Measurements from ENCODE around the gene SSBP4.
A peak's percentile ranks its signal among the peaks of the same experiment; 100 is the strongest.

SSBP4 gene

DNA sequence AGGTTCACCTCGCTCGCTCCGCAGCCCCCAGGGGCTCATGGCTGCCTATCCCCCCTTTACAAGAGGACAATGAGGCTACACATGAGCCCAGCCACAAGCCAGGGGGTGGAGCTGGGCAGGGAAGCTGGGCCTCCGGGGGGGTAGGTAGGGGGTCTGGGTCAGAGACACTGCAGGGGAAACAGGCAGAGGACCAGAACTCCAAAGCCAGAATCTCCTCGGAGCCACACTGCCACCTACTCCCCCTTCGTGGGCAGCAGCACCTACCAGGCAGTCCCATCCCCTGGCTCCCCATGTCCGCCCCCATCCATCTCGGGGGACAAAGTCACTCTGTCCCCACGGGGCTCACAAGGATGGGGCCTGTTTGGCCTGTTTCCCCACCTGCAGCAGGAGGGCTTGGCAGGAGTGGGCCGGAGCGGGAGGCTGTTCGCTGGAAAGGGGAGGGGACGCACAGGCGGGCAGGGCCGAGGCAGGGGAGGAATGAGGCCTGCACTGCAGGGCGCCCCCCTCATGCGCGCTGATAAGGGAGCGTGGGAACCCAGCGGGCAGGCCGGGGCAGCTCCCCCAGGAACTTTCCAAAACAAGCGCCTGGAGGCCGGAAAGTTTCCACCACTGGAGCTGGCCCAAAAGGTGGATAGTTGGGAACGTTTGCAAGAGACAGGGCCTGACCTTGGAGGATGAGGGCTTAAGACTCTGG, 19.3 kb downstream of the SSBP4 start:
- Histone ChIP-seq H3K4me3 (ENCODE audit: low read depth, low read length) (peak overlapping the region; percentile 71), H3K27ac (peak overlapping the region; percentile 71)

DNA sequence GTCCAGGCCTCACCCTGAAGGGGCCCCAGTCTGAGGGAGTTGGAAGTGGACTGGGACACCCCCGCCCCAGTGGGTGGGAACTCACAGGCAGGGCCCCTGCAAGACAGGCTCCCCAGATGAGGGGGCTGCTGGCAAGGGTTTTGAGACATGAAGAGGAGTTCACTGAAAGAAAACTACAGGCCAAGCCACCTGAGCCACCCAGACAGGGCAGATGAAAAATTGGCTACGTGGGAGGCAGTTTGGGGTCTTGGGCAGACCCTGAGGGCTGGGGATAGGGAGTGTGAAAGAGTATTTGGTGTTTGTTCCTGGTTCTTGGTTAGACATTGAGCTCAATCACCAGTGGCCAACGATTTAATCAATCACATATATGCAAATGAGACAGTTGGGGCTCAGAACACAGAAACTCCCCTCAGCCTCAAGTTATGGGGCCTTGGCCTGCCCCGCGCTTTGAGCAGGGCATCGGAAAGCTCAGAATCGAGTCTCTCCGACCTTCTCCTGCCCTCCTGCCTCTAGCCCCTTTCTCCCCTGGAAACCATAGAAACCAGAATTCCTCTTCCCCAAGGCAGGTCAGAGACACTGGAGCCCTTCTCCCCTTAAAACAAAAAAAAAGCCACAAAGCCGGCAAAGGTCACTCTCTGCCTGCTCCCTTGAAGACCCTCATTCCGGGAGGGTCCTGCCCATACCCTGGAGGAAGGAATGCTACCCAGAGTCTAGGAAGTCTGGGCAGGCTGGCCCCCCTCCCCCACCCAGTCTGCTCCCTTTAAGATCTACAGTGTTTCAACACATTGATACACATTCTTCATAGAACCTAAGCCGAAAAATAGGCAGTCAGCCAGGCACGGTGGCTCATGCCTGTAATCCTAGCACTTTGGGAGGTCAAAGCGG, 20.1 kb downstream of the SSBP4 start:
- Histone ChIP-seq H3K79me2 (peaks cover 5% of the 10 kb centered on the region), H2AFZ (peak overlapping the region; percentile 81), H3K4me3 (ENCODE audit: low read depth, low read length) (no peak overlapping the region), H3K9me3 (ENCODE audit: control insufficient read depth, low read length) (no peaks in the 10 kb centered on the region), H3K27ac (peak overlapping the region; percentile 71), H3K9ac (no peak overlapping the region), H3K4me2 (ENCODE audit: low read length) (no peak overlapping the region), H3K36me3 (ENCODE audit: control insufficient read depth, insufficient read depth, low read length) (no peaks in the 10 kb centered on the region), H3K27me3 (ENCODE audit: control insufficient read depth, insufficient read depth, low read length) (no peaks in the 10 kb centered on the region), H3K4me1 (peaks cover 14% of the 10 kb centered on the region)
- TF ChIP-seq, protein P1, sequence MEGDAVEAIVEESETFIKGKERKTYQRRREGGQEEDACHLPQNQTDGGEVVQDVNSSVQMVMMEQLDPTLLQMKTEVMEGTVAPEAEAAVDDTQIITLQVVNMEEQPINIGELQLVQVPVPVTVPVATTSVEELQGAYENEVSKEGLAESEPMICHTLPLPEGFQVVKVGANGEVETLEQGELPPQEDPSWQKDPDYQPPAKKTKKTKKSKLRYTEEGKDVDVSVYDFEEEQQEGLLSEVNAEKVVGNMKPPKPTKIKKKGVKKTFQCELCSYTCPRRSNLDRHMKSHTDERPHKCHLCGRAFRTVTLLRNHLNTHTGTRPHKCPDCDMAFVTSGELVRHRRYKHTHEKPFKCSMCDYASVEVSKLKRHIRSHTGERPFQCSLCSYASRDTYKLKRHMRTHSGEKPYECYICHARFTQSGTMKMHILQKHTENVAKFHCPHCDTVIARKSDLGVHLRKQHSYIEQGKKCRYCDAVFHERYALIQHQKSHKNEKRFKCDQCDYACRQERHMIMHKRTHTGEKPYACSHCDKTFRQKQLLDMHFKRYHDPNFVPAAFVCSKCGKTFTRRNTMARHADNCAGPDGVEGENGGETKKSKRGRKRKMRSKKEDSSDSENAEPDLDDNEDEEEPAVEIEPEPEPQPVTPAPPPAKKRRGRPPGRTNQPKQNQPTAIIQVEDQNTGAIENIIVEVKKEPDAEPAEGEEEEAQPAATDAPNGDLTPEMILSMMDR (IDR thresholded peaks at IDR 0.05), result no peak

More for the DNA sequence above, 19.3 kb downstream of the SSBP4 start:
- no peaks in the 10 kb centered on the region for H3K27me3 ChIP-seq (ENCODE audit: control insufficient read depth, insufficient read depth, low read length)
- no peak overlapping the region for H3K9ac ChIP-seq
- peaks cover under 1% of the 10 kb centered on the region for H3K79me2 ChIP-seq
- no peaks in the 10 kb centered on the region for H3K36me3 ChIP-seq (ENCODE audit: control insufficient read depth, insufficient read depth, low read length)
- H3K4me1 ChIP-seq, result peaks cover 14% of the 10 kb centered on the region
- H3K4me2 ChIP-seq (ENCODE audit: low read length), result peak overlapping the region; percentile 84
- peak overlapping the region; percentile 81 for H2AFZ ChIP-seq
- TF ChIP-seq, protein P1 (IDR thresholded peaks at IDR 0.05), result no peak
- no peaks in the 10 kb centered on the region for H3K9me3 ChIP-seq (ENCODE audit: control insufficient read depth, low read length)

DNA sequence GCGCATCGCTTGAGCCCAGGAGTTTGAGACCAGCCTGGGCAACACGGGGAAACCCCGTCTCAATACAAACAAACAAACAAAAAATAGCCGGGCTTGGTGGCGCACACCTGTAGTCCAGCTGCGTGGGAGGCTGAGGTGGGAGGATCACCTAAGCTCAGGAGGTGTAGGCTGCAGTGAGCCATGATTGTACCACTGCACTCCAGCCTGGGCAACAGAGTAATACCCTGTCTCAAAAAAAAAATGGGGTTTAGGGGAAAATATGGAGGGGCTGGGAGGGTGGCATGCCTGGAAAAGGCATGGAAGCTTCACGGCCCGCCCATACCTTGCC, 20.7 kb downstream of the SSBP4 start:
- TF ChIP-seq, protein P1 (IDR thresholded peaks at IDR 0.05), result no peak
- Histone ChIP-seq H3K4me1 (peaks cover 14% of the 10 kb centered on the region), H3K27ac (no peak overlapping the region), H3K4me3 (ENCODE audit: low read depth, low read length) (no peak overlapping the region), H3K9ac (no peak overlapping the region), H3K79me2 (peaks cover 7% of the 10 kb centered on the region), H3K4me2 (ENCODE audit: low read length) (no peak overlapping the region), H3K27me3 (ENCODE audit: control insufficient read depth, insufficient read depth, low read length) (no peaks in the 10 kb centered on the region), H2AFZ (no peak overlapping the region), H3K36me3 (ENCODE audit: control insufficient read depth, insufficient read depth, low read length) (no peaks in the 10 kb centered on the region), H3K9me3 (ENCODE audit: control insufficient read depth, low read length) (no peaks in the 10 kb centered on the region)

DNA sequence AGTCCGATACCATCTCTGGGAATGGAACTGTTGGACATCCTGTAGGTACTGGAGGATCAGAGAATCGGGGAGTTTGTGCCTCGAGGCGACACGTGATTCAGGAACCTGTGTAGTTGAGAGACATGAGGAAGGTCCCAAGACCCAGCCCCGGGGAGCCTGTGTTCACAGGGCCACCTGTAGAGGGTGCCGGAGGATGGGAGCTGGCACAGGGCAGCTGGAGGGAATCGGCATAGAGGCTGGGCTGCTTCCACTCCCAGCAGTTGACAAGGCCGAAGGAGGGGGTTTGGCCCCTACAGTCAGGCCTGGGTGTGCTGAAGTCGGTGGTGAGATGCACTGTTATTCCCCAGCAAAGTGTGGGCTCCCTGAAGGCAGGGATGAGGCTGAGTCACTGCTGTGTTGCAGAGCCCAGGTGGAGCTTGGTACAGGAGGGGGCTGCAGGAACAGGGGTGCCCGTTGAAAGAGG, 21.2 kb downstream of the SSBP4 start:
- Histone ChIP-seq H2AFZ (no peak overlapping the region), H3K4me1 (peaks cover 14% of the 10 kb centered on the region), H3K79me2 (peaks cover 9% of the 10 kb centered on the region), H3K36me3 (ENCODE audit: control insufficient read depth, insufficient read depth, low read length) (no peaks in the 10 kb centered on the region), H3K9ac (no peak overlapping the region), H3K9me3 (ENCODE audit: control insufficient read depth, low read length) (no peaks in the 10 kb centered on the region), H3K27ac (no peak overlapping the region), H3K4me2 (ENCODE audit: low read length) (no peak overlapping the region), H3K27me3 (ENCODE audit: control insufficient read depth, insufficient read depth, low read length) (no peaks in the 10 kb centered on the region), H3K4me3 (ENCODE audit: low read depth, low read length) (no peak overlapping the region)
- TF ChIP-seq, protein P1 (IDR thresholded peaks at IDR 0.05), result no peak

Measured in parathyroid adenoma (tissue), 2 donors.